GM18909 (cell line): ENCODE results near the gene EPB41.

Source experiments
- ATAC-seq: cut with Tn5 transposase; IDR thresholded peaks from one replicate; pipeline ENCODE4 v1.9.1; 2021; ENCODE audit warnings: mild to moderate bottlenecking; ENCODE audit not compliant: unreplicated experiment, poor library complexity

Gene EPB41

GRCh38 chr1:28890435-28890834, 23.9 kb upstream of the EPB41 start:
- ATAC-seq: no peak

DNA sequence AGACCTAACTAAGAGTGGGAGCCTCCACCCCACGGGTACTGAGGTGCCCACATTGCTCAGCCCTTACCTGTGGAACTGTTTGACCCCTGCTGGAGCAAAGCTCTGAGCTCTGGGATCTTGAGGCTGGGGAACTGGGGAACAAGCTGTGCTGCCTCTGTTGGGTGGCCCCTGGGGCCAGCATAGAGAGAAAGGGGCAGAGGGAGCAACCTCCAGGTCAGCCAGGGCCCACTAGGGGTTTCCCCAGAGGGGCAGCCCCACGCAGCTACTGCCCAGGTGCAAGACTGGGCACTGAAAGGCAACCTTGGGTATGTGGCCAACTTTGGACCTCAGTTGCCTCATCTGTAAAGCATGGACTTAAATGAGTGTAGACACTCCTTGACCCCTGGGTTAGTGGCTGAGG, 23.5 kb upstream of the EPB41 start:
- ATAC-seq: no peak

GRCh38 chr1:28891256-28891655, 23.1 kb upstream of the EPB41 start:
- no peak for ATAC-seq

DNA sequence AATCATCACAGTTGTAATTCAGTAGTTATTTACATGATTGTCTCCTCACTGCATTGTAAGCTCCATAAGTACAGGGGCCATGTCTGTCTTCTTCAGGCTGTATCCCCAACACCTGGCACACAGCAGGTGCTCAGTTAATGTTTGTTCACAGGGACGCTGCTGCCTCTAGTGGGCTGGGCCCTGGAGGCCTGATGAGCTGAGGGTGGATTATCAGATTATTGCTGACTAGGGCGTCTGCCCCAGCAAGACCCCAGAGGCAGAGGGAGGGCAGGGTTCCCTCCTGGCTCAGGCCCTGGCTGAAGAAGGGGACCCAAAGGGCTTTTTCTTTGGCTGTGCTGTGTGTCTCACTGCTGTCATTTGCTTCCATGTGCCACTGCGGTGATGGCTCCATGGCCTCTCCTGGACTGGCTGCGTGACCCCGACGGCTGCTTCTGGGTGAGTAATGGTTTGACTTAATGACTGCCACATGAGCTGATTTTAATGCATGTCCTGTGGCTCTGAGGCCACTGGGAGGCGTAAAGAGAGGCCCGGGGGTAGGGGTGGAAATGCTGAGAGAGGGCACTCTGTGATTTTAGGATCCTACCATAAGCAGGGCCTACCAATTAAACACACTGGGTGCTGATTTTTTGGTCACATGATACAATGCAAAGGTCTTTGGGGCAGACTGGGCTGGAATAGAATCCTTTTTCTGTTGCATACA, 20.8 kb upstream of the EPB41 start:
- ATAC-seq: no peak

GRCh38 chr1:28894785-28895184, 19.6 kb upstream of the EPB41 start:
- ATAC-seq: no peak

DNA sequence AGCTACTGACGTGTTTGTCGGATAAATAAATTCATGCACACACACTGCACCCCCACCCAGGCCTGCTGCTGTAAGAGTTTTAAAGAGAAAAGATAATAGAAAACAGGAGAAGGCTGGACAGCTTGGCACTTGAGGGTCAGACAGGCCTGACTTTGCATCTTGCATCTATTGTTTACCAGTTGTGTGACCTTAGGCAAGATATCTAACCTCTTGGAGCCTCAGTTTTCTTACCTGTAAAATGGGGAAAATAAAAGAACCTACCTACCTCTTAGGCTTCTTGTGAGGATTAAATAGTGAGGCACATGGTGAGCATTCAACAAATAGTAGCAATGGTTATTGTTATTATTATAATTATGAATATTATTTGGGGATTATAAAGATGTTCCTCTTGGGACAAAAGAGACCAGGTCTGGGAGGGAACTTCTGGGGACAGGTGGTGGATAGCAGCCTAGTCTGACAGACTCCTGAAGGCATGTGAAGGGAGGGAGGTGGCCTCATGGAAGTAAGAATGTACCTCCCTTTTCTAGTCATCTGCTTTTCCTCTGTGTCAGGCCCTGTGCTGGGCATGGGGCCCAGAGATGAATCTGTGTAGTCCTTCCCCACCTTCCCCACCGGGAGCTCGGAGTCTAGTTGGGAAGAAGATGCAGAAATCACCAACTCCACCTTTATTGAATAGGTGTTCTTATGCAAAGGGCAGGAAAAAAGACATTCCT, 18.3 kb upstream of the EPB41 start:
- ATAC-seq: no peak

GRCh38 chr1:28896609-28896986, 17.8 kb upstream of the EPB41 start:
- no peak for ATAC-seq

DNA sequence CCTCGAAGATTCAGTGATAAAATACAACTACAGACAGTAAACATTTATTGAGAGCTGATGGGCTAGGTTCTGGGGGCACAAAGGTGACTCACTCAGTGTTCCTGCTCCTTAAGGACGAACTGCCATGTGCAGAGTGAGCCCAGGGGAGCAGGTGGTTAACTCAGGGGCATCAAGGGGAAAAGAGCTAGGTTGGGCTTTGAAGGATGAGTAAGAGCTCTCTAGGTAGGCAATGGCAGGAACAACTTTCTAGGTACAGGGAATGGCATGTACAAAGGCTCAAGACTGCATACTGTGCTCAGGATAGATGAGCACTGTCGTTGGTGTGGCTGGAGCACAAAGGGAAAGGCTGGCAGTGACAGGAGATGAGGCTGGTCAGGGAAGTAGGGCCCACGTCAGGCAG, 16.6 kb upstream of the EPB41 start:
- no peak for ATAC-seq

DNA sequence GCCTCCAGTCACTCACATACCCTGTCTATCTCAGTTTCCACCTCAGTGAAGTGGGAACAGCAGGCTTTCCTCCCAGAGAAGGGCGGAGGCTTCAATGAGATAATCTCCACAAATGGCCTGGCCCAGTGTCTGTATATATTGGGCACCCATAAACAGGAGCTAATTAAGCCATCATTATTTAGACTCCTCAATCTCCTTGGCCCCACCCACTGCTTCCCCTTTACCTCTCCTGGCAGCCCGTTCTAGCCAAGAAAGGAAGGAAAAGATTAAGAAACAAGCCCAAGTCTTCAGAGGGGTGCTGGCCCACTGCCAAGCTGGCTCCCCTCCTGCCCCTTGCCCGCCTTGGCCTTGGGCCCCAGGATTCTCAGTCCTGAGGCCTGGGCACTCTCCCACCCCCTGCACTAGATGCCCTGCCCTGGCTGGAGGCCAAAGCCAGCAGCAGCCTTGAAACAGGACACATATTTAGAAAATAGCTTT, 15.9 kb upstream of the EPB41 start:
- ATAC-seq: no peak

DNA sequence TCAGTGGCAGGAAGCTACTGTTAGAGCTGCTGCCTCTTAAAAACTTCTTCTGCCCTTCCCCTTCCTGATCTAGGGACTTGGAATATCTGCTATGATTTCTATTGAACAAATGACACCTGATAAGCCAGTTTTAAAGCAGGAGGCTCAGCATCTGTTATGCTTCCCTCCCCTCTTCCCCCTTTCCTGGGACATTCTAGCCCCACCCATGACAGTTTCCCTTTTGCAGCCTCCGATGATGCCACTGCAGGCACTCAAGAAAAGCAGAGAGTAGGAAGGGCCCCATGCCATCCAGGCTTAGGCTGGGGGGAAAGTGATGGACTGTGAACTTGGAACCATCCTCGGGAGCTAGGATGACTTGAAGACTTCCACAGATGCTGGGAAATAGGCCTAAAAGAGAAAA, 15.1 kb upstream of the EPB41 start:
- no peak for ATAC-seq

DNA sequence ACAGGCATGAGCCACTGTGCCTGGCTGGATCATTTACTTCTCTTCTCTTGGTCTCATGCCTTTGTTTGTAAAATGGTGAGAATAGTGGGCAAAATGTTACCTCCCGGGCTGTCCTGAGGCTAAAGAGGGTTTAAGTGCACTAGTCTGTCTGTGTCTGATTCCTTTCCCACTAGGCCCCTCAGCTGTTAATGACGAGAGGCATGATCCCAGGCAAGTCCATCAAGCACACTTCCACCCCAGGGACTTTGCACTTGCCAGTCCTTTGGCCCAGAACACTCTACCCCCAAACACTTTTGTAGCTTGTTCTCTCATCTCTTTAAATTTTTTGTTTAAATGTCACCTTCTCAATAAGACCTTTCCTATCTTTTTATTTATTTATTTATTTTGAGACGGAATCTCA, 13.8 kb upstream of the EPB41 start:
- ATAC-seq: no peak

- no peak for ATAC-seq
These were observed 11.6 kb upstream of the EPB41 start for GRCh38 chr1:28902738-28903137.

GRCh38 chr1:28905921-28906666, 8.3 kb upstream of the EPB41 start:
- ATAC-seq: no peak

GRCh38 chr1:28909198-28909597, 5.2 kb upstream of the EPB41 start:
- ATAC-seq: no peak

GRCh38 chr1:28910379-28911115, 3.8 kb upstream of the EPB41 start:
- ATAC-seq: no peak

DNA sequence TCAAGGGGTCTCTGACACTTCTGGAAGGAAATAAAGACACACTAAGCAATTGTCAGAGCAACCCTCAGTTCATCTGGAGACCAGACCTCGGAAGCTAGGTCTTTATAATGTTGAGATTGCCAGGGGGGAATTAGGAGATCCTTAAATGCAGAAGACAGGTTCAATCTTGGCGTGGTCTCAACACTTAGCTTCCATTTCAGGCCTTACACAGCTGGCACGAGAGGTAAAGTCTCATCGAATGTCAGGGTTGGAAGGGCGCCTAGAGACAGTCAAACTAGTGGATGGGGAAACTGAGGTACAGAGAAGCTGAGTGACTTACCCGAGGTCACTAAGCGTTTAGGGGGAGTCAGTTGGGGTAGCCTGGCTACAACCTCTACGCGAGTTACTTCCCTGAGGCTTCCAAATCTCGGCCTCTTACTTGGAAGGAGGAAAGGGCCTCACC, 562 bp upstream of the EPB41 start:
- ATAC-seq: no peak

DNA sequence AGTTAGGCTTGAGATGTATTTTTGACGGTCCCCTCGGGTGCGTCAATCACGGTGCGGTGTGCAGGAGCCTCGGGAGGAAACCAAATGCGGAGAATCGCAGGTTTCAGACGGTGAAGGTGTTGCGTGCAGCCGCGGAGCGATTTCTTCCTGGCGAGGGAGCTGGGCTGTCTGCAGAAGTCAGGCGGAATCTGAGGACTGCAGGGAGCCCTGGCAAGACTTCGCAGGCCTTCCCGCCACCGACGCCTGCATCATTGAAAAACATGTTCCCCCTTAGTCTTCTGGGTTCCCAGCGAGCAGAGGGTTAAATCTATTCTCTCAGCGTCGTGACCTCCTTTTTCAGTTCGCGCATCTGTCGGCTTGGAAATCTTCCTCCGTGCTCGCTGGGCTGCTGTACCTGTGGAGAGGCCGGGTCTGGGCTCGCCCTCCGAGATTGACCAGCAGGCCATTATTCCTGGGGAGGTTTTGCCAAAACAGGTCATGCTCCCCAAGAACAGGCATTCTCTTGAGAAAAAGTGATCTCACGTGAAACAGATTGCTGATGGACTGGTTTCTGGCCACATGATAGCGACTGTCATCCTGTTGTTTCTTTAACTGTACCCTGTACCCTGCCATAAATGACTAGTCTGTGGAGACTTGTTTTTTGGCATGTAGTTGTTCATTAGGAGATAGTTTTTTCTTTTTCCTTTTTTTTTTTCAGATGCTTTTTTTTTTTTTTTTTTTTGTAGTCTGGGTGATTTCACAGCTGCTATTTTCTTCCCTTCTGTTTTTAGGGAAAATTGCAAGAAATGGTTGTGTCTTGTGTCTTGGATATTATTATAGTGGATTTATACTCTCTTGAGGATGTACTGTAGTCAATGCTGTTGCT, 894 bp downstream of the EPB41 start:
- ATAC-seq: no peak

DNA sequence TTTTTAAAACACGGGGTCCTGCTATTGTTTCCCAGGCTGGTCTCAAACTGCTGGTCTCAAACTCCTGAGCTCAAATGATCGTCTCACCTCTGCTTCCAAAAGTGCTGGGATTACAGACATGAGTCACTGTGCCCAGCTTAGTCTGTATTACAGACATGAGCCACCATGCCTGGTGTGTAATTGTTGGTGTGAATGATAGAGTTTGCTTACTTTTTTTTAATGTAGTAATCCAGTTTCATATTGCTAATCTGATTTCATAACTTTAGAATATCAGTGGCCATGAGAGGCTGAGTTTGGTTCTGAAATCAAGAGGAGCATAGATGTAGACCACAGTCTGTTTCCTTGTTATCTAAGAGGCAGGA, 3.4 kb downstream of the EPB41 start:
- no peak for ATAC-seq

DNA sequence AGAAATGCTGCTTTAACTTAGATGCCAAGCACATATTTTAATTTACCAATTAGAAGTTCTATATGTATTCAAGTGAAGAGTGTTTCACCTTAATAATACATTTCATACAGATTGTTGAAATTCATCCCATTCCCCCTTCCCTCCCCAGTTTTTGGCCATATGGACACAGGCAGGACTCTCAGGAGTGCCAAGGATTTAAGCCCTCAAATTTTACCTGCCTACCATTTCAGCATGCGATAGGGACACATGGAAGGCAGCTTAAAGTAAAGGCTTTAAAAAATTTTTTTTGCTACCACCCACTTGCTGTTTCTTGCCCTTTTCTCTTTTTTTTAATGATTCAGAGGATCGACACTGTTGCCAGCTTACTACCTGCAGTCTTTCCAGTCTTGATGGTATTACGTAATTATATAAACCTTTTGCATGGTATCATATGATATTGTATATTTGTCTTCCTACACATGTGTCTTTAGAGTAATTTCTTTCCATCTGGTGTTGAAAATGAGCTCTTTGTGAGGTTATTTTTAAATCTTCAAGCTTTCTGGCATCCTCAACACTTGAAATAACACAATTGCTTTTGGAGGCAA, 7.0 kb downstream of the EPB41 start:
- no peak for ATAC-seq
